CD4-positive, alpha-beta T cell (primary cell): Measurements from ENCODE around the gene ZHX3. TPM values are rescaled to one million over a fixed set of nuclear protein-coding genes. Genes with fewer than 3 reads are reported as not detected.

Experiments
- ATAC-seq: fragments of 200-7000 bp; cut with Tn5 transposase; one replicate; pipeline ENCODE4 v1.10.0; 2022; ENCODE audit warnings: mild to moderate bottlenecking; ENCODE audit not compliant: poor library complexity
- CTCF ChIA-PET: fragments of 350-600 bp; sonication (Branson Sonifier 250); formaldehyde crosslinking; loops from one replicate; lab custom pipeline; 2021; ENCODE audit warnings: antibody characterized with exemption, inconsistent platforms; lab: Charles Lee
- POLR2A ChIA-PET: fragments of 350-600 bp; sonication (Branson Sonifier 250); formaldehyde crosslinking; loops from one replicate; lab custom pipeline; 2021; ENCODE audit warnings: antibody characterized with exemption, inconsistent platforms; lab: Charles Lee
- DNase-seq, 14 experiments: peaks; one replicate each; pipeline ENCODE4 v3.0.0-alpha.2; 2013 to 2020; ENCODE audit warnings: mixed read lengths in 2 of 14
- H3K27ac ChIP-seq, 2 donors: one replicate each; pipeline versions ENCODE4 v1.5.1 to v1.7.0; 2013; ENCODE audit warnings: low read length in 2 of 2, low read depth in 1 of 2, mild to moderate bottlenecking in 1 of 2
- H3K27me3 ChIP-seq, 2 experiments: 1 replicate in 1 of 2; 2 replicates in 1 of 2; pipeline versions ENCODE4 v1.6.1 to v1.7.0; 2013; ENCODE audit warnings: low read length in 2 of 2, control low read depth in 1 of 2, mild to moderate bottlenecking in 1 of 2, moderate library complexity in 1 of 2; ENCODE audit not compliant: insufficient read depth in 2 of 2, control insufficient read depth in 1 of 2
- H3K36me3 ChIP-seq: one replicate; pipeline ENCODE4 v1.6.1; 2013; ENCODE audit warnings: low read length, control low read depth; ENCODE audit not compliant: insufficient read depth
- H3K4me1 ChIP-seq: one replicate; pipeline ENCODE4 v1.6.1; 2013; ENCODE audit warnings: low read length, control low read depth; ENCODE audit not compliant: insufficient read depth
- H3K4me3 ChIP-seq: one replicate; pipeline ENCODE4 v1.5.1; 2013; ENCODE audit warnings: mild to moderate bottlenecking, low read length, moderate library complexity
- H3K9me3 ChIP-seq, 2 experiments: 1 replicate in 1 of 2; 2 replicates in 1 of 2; pipeline versions ENCODE4 v1.6.1 to v1.7.0; 2013; ENCODE audit warnings: low read length in 2 of 2, mild to moderate bottlenecking in 2 of 2, control low read depth in 1 of 2, moderate library complexity in 1 of 2; ENCODE audit not compliant: control insufficient read depth in 1 of 2, insufficient read depth in 1 of 2
- H3K27ac Mint-ChIP-seq: one replicate; pipeline ENCODE4 v1.8.0; 2020; ENCODE audit warnings: mixed read lengths
- H3K27me3 Mint-ChIP-seq: one replicate; pipeline ENCODE4 v1.8.0; 2021; ENCODE audit warnings: mixed read lengths
- H3K36me3 Mint-ChIP-seq: one replicate; pipeline ENCODE4 v1.8.0; 2021; ENCODE audit warnings: low read depth, mixed read lengths
- H3K4me1 Mint-ChIP-seq: one replicate; pipeline ENCODE4 v1.8.0; 2021; ENCODE audit warnings: low read depth, mixed read lengths
- H3K4me3 Mint-ChIP-seq: one replicate; pipeline ENCODE4 v1.8.0; 2020; ENCODE audit warnings: mild to moderate bottlenecking, mixed read lengths
- H3K9me3 Mint-ChIP-seq: one replicate; pipeline ENCODE4 v1.8.0; 2020; ENCODE audit warnings: mixed read lengths
- CTCF ChIP-seq: fragments of 200-600 bp; IDR thresholded peaks from one replicate; pipeline ENCODE4 v1.8.0; 2022; ENCODE audit warnings: antibody characterized with exemption, mild to moderate bottlenecking
- intact Hi-C, 2 experiments: fragments of 100-400 bp; cut with DNase I in 1 of 2; cut with micrococcal nuclease in 1 of 2; formaldehyde crosslinking; loops; one replicate each; pipeline versions ENCODE4 v1.15.1 to v1.9.0; 2023 to 2025; cut with DNase I, micrococcal nuclease
- total RNA-seq, 174 experiments: library from RNA in 2 of 174; stranded (reverse) in 2 of 174; gene quantifications; one replicate each; pipeline ENCODE4 v1.2.3 and lab custom pipeline; 2021 to 2026

Gene ZHX3
- total RNA-seq, 2 experiments from 2014 or later: 6.6 to 7.6 TPM

DNA sequence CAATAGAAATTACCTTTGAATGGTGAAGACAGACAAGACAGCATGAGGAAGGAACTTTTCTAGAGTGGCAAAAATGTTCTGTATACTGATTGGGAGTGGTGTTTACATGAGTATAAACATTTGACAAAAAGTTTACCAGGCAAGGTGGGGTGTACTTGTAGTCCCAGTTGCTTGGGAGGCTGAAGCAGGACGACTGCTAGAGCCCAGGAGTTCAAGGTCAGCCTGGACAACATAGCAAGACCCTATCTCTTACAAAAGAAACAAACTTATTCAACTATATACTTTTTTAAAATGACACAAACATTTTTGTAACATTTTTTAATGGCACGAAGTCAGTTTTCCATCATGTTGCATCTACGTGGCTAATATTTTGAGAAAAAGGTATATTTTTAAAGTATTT lies 40.5 kb downstream of the ZHX3 start:
- Mint-ChIP-seq H3K27ac (no peak overlapping the region), H3K4me3 (no peak overlapping the region), H3K9me3 (no peaks in the 10 kb centered on the region), H3K36me3 (no peaks in the 10 kb centered on the region), H3K27me3 (no peaks in the 10 kb centered on the region), H3K4me1 (no peaks in the 10 kb centered on the region)
- Histone ChIP-seq H3K9me3 (no peaks in the 10 kb centered on the region), H3K27ac (no peak overlapping the region), H3K27me3 (no peaks in the 10 kb centered on the region), H3K4me3 (no peak overlapping the region), H3K36me3 (no peaks in the 10 kb centered on the region), H3K4me1 (no peaks in the 10 kb centered on the region)
- POLR2A ChIA-PET: no interaction called here
- no peak for DNase-seq
- ATAC-seq: no peak
- no peak for TF ChIP-seq CTCF
- CTCF ChIA-PET: no interaction called here
- intact Hi-C loops: no loop called here

GRCh38 chr20:41276317-41276751 lies 41.2 kb downstream of the ZHX3 start:
- ATAC-seq (no peak), DNase-seq (no peak)
- Histone ChIP-seq H3K27me3 (no peaks in the 10 kb centered on the region), H3K4me3 (no peak overlapping the region), H3K9me3 (no peaks in the 10 kb centered on the region), H3K27ac (no peak overlapping the region), H3K36me3 (no peaks in the 10 kb centered on the region), H3K4me1 (no peaks in the 10 kb centered on the region)
- Mint-ChIP-seq H3K36me3 (no peaks in the 10 kb centered on the region), H3K4me1 (no peaks in the 10 kb centered on the region), H3K9me3 (no peaks in the 10 kb centered on the region), H3K27ac (no peak overlapping the region), H3K27me3 (no peaks in the 10 kb centered on the region), H3K4me3 (no peak overlapping the region)
- no peak for TF ChIP-seq CTCF
- ChIA-PET CTCF (no interaction called here), POLR2A (no interaction called here)
- intact Hi-C loops: no loop called here

GRCh38 chr20:41275301-41275731 lies 42.2 kb downstream of the ZHX3 start:
- Mint-ChIP-seq H3K27ac (no peak overlapping the region), H3K36me3 (no peaks in the 10 kb centered on the region), H3K4me3 (no peak overlapping the region), H3K9me3 (no peaks in the 10 kb centered on the region), H3K4me1 (no peaks in the 10 kb centered on the region), H3K27me3 (no peaks in the 10 kb centered on the region)
- no peak for ATAC-seq
- POLR2A ChIA-PET: no interaction called here
- no peak overlapping the region for H3K27ac ChIP-seq
- no peaks in the 10 kb centered on the region for H3K36me3 ChIP-seq
- no peak for TF ChIP-seq CTCF
- intact Hi-C loops: no loop called here
- CTCF ChIA-PET: no interaction called here
- no peaks in the 10 kb centered on the region for H3K9me3 ChIP-seq
- H3K27me3 ChIP-seq: no peaks in the 10 kb centered on the region
- DNase-seq: no peak
- no peak overlapping the region for H3K4me3 ChIP-seq
- H3K4me1 ChIP-seq: no peaks in the 10 kb centered on the region
